A549 (cell line): ENCODE results near the gene PPP1R37. TPM values are rescaled to one million over a fixed set of nuclear protein-coding genes. Genes with fewer than 3 reads are reported as not detected.

ENCODE experiments used
- ATAC-seq, 2 experiments: fragments of 200-7000 bp in 1 of 2; fragments of >200 bp in 1 of 2; cut with Nextera tagmentation in 1 of 2; cut with Tn5 transposase in 1 of 2; 3 replicates each; pipeline versions ENCODE4 v1.8.0 to v1.9.1; 2018 to 2020; ENCODE audit warnings: mild to moderate bottlenecking in 1 of 2, moderate library complexity in 1 of 2
- CTCF ChIA-PET: fragments of 300-600 bp; sonication (Branson Sonifier 250); formaldehyde crosslinking; extraction: SDS; loops from one replicate; lab custom pipeline; 2021; ENCODE audit warnings: antibody characterized with exemption, inconsistent platforms; lab: Yijun Ruan, JAX
- POLR2A ChIA-PET: fragments of 350-600 bp; formaldehyde crosslinking; extraction: SDS; loops from one replicate; lab custom pipeline; 2021; ENCODE audit warnings: antibody characterized with exemption, inconsistent platforms; lab: Yijun Ruan, JAX
- DNase-seq, 2 experiments: peaks; one replicate each; pipeline versions ENCODE4 v3.0.0 to v3.0.0-alpha.2; 2011 to 2016; ENCODE audit warnings: low read depth in 1 of 2, low spot score in 1 of 2
- FAIRE-seq: peaks from 2 replicates; lab custom pipeline; 2011; peaks lifted over from hg19 to GRCh38; lab: Jason Lieb, UNC
- H3K27ac ChIP-seq, 2 experiments: fragments of >200 bp; sonication (Bioruptor Twin); formaldehyde crosslinking; 3 replicates each; pipeline ENCODE4 v1.5.1; 2016 to 2017
- H3K4me1 ChIP-seq: fragments of >200 bp; sonication (Bioruptor Twin); formaldehyde crosslinking; 3 replicates; pipeline ENCODE4 v1.6.1; 2016
- H3K4me2 ChIP-seq: fragments of >200 bp; sonication (Bioruptor Twin); formaldehyde crosslinking; 3 replicates; pipeline ENCODE4 v1.6.1; 2016
- H3K4me3 ChIP-seq: fragments of >200 bp; sonication (Bioruptor Twin); formaldehyde crosslinking; 3 replicates; pipeline ENCODE4 v1.5.1; 2016
- H3K9me3 ChIP-seq: fragments of >200 bp; sonication (Bioruptor Twin); formaldehyde crosslinking; 3 replicates; pipeline ENCODE4 v1.6.1; 2016
- BHLHE40 ChIP-seq: IDR thresholded peaks from 2 replicates; pipeline ENCODE4 v1.6.1; 2012; ENCODE audit warnings: low read depth, low read length, inconsistent platforms
- CBX2 ChIP-seq: fragments of 200-600 bp; sonication (generic); IDR thresholded peaks from 2 replicates; pipeline ENCODE4 v1.6.1; 2016; ENCODE audit warnings: low read depth, mild to moderate bottlenecking, borderline replicate concordance
- CBX8 ChIP-seq: fragments of 200-600 bp; sonication (generic); IDR thresholded peaks from 2 replicates; pipeline ENCODE4 v1.6.1; 2016
- CEBPB ChIP-seq, 2 experiments: fragments of >200 bp in 1 of 2; sonication (Bioruptor Twin) in 1 of 2; formaldehyde crosslinking in 1 of 2; IDR thresholded peaks; 2 replicates each; pipeline ENCODE4 v1.6.1; 2012 to 2016
- CHD2 ChIP-seq: fragments of 150-350 bp; IDR thresholded peaks from 2 replicates; pipeline ENCODE4 v1.6.1; 2014; ENCODE audit warnings: low read length; ENCODE audit not compliant: partially characterized antibody
- EHF ChIP-seq: fragments of 250-450 bp; sonication (Bioruptor Pico); IDR thresholded peaks from 2 replicates; pipeline ENCODE4 v1.5.0; 2020; ENCODE audit warnings: mild to moderate bottlenecking
- ESRRA ChIP-seq: fragments of 150-350 bp; IDR thresholded peaks from 2 replicates; pipeline ENCODE4 v1.6.1; 2014; ENCODE audit warnings: mild to moderate bottlenecking, low read length, borderline replicate concordance
- FOSL2 ChIP-seq, 2 experiments: fragments of 450-650 bp in 1 of 2; fragments of >200 bp in 1 of 2; sonication (Bioruptor Twin) in 1 of 2; formaldehyde crosslinking; IDR thresholded peaks; 2 replicates each; pipeline versions ENCODE4 v1.5.0 to v1.6.1; 2016 to 2020; ENCODE audit warnings: mild to moderate bottlenecking in 1 of 2, moderate library complexity in 1 of 2
- FOXS1 ChIP-seq: fragments of 250-450 bp; sonication (Bioruptor Pico); IDR thresholded peaks from 2 replicates; pipeline ENCODE4 v1.5.0; 2020; ENCODE audit warnings: mild to moderate bottlenecking, moderate library complexity
- HOXA7 ChIP-seq: fragments of 250-450 bp; sonication (Bioruptor Pico); IDR thresholded peaks from 2 replicates; pipeline ENCODE4 v1.5.0; 2020; ENCODE audit warnings: mild to moderate bottlenecking, moderate library complexity
- KDM1A ChIP-seq: fragments of 200-600 bp; sonication (generic); IDR thresholded peaks from 2 replicates; pipeline ENCODE4 v1.6.1; 2016; ENCODE audit warnings: low read depth, mild to moderate bottlenecking
- KDM5A ChIP-seq: fragments of 200-600 bp; sonication (generic); IDR thresholded peaks from 2 replicates; pipeline ENCODE4 v1.6.1; 2016; ENCODE audit warnings: antibody characterized with exemption, mild to moderate bottlenecking
- NFE2L2 ChIP-seq: fragments of 150-350 bp; conservative IDR thresholded peaks from 2 replicates; pipeline ENCODE4 v1.6.1; 2014; ENCODE audit warnings: low read length
- NPAS2 ChIP-seq: fragments of 250-450 bp; sonication (Bioruptor Pico); IDR thresholded peaks from 2 replicates; pipeline ENCODE4 v1.8.0; 2022; ENCODE audit warnings: mild to moderate bottlenecking, moderate library complexity, borderline replicate concordance
- NR3C1 ChIP-seq: fragments of >200 bp; sonication (Bioruptor Twin); formaldehyde crosslinking; IDR thresholded peaks from 3 replicates; pipeline ENCODE4 v1.6.1; 2017
- PHF8 ChIP-seq: fragments of 200-600 bp; sonication (generic); IDR thresholded peaks from 2 replicates; pipeline ENCODE4 v1.6.1; 2016; ENCODE audit warnings: low read depth, mild to moderate bottlenecking, antibody characterized with exemption, moderate library complexity, borderline replicate concordance
- RAD21 ChIP-seq, 2 experiments: fragments of >200 bp in 1 of 2; sonication (Bioruptor Twin) in 1 of 2; formaldehyde crosslinking in 1 of 2; IDR thresholded peaks in 1 of 2; conservative IDR thresholded peaks in 1 of 2; 2 replicates in 1 of 2; 3 replicates in 1 of 2; pipeline ENCODE4 v1.6.1; 2012 to 2018; ENCODE audit warnings: inconsistent platforms in 1 of 2
- RARB ChIP-seq: fragments of 250-450 bp; sonication (Bioruptor Pico); IDR thresholded peaks from 2 replicates; pipeline ENCODE4 v1.8.0; 2021; ENCODE audit warnings: mild to moderate bottlenecking, moderate library complexity
- RNF2 ChIP-seq: fragments of 200-600 bp; sonication (generic); IDR thresholded peaks from 2 replicates; pipeline ENCODE4 v1.6.1; 2016; ENCODE audit warnings: low read depth, mild to moderate bottlenecking, antibody characterized with exemption, moderate library complexity, borderline replicate concordance
- SMC3 ChIP-seq: fragments of >200 bp; sonication (Bioruptor Twin); formaldehyde crosslinking; IDR thresholded peaks from 3 replicates; pipeline ENCODE4 v1.6.1; 2018; ENCODE audit warnings: inconsistent platforms
- TP53 ChIP-seq: fragments of 250-450 bp; sonication (Bioruptor Pico); IDR thresholded peaks from 2 replicates; pipeline ENCODE4 v1.5.0; 2021; ENCODE audit warnings: mild to moderate bottlenecking, moderate library complexity
- ZC3H11A ChIP-seq: fragments of 450-650 bp; IDR thresholded peaks from 2 replicates; pipeline ENCODE4 v1.6.1; 2014; ENCODE audit warnings: antibody characterized with exemption, mild to moderate bottlenecking
- ZFP36 ChIP-seq: fragments of 450-650 bp; IDR thresholded peaks from 2 replicates; pipeline ENCODE4 v1.6.1; 2014; ENCODE audit warnings: borderline replicate concordance; ENCODE audit not compliant: partially characterized antibody
- ZNF302 ChIP-seq: fragments of 250-450 bp; sonication (Bioruptor Pico); IDR thresholded peaks from 2 replicates; pipeline ENCODE4 v1.9.0; 2021; ENCODE audit warnings: inconsistent platforms, mild to moderate bottlenecking, moderate library complexity
- WGBS: methylation state at CpG from one replicate; pipeline ENCODE4 v1.1.6; 2017; ENCODE audit errors: missing lambda C conversion rate; 5-methylcytosine and 5-hydroxymethylcytosine counted together
- polyA plus RNA-seq, 4 experiments: library from polyadenylated mRNA; depleted of rRNA in 3 of 4; stranded (reverse); fragments of >200 nt; fragmentation: RNase III in 1 of 4; extraction: RNeasy Plus Mini Kit Qiagen cat#74134 plus additional on column Dnase treatment in 1 of 4; gene quantifications; 2 replicates in 3 of 4; 3 replicates in 1 of 4; pipeline ENCODE4 v1.2.3, GENCODE V29; 2011 to 2017
- TF ChIP-seq, protein P1 (sequence below): fragments of 250-450 bp; sonication (Bioruptor Pico); IDR thresholded peaks from 2 replicates; pipeline ENCODE4 v1.5.0; 2021; ENCODE audit warnings: mild to moderate bottlenecking, moderate library complexity, borderline replicate concordance
- TF ChIP-seq, protein P2 (sequence below): fragments of 150-350 bp; IDR thresholded peaks from 2 replicates; pipeline ENCODE4 v1.6.1; 2014; ENCODE audit warnings: low read depth, mild to moderate bottlenecking, low read length
- TF ChIP-seq, protein P3 (sequence below): fragments of >200 bp; sonication (Bioruptor Twin); formaldehyde crosslinking; IDR thresholded peaks from 2 replicates; pipeline ENCODE4 v1.6.1; 2016
- TF ChIP-seq, protein P4 (sequence below): IDR thresholded peaks from 2 replicates; pipeline ENCODE4 v1.6.1; 2012
- TF ChIP-seq, protein P5 (sequence below): fragments of 450-650 bp; IDR thresholded peaks from 2 replicates; pipeline ENCODE4 v1.6.1; 2014; ENCODE audit warnings: antibody characterized with exemption
- TF ChIP-seq, protein P6 (sequence below): fragments of 200-600 bp; sonication (generic); IDR thresholded peaks from 2 replicates; pipeline ENCODE4 v1.6.1; 2016; ENCODE audit warnings: antibody characterized with exemption, mild to moderate bottlenecking, moderate library complexity

The PPP1R37 gene
- polyA plus RNA-seq, 2 of the 4 experiments (the other 2 are of a cell fraction), result 9.1 to 21.8 TPM

DNA sequence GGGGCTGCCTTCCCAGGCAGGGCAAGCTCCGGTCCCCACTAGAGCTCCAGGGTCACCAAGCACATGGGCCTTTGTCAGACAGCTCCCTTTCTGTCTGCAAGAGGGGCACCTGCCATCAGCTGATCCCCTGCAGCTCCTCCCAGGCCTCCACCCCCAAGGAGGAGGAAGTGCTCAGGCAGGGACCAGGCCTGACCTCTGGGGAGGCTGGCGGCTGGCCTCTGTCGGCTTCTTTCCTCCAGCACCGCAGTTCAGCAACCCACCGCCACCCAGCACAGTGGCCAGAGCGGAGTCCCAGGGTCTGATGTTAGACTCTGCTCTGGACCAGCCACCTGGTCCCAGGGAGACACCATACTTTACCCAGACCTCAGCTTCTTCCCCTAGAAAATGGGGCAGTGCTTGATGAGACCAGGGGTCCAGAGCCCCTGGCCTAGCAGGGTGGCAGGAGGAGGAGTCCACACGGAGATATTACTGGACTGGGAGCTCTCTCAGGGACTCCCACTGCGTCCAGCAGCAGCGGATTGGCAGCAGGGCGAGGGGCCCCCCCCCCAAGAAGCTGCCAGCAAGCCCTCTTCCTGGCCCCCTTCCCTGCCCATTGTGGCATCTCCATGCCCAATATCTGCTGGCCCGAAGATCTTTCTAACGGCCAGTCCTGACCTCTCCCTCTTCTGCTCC is 43.7 kb downstream of the PPP1R37 start:
- no peak for DNase-seq

DNA sequence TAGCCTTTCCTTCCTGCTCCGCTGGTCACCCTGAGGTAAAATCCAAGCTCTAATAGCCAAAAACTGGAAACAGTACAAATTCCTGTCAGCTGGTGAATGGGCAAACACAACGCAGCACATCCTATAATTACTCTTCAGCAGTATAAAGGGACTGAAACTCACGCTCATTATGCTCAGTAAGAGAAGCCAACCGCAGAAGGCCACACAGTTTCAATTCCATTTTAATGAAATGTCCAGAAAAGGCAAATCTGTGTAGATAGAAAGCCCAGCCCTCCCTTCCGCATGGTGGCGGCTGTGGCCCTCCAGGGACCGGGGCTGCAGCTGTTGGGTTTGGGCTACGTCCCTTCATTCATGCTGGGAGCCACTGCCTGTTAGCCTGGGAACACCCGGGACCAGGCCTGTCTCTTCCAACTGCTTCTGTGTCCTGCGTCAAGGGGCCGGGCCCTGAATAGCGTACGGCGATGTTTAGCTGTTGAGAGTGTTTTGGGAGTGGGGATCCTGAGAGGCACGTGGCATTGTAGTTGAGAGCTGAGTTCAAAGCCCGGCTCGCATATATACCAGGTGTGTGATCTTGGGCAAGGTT is 44.3 kb downstream of the PPP1R37 start:
- 90% methylated on average over 17 of the region's 17 CpGs for WGBS
- DNase-seq (no peak), FAIRE-seq (no peak), ATAC-seq (no peak)
- peak overlapping the region in 1 of 2 experiments; percentile 74; a peak in 1 of 6 replicates for H3K27ac ChIP-seq
- H3K9me3 ChIP-seq, result no peaks in the 10 kb centered on the region
- CTCF ChIA-PET, result interaction anchor here (0.6 to 6.0 kb wide), 6 partner anchors 7 to 536 kb away, joined by 3 to 51 read pairs (median 4); no protein-coding TSS in a partner anchor
- H3K4me1 ChIP-seq, result no peaks in the 10 kb centered on the region
- POLR2A ChIA-PET, result interaction anchor here (0.7 kb wide), 1 partner anchor 9 kb away, joined by 8 read pairs; no protein-coding TSS in a partner anchor
- H3K4me2 ChIP-seq, result no peak overlapping the region
- H3K4me3 ChIP-seq, result no peak overlapping the region
- TF ChIP-seq RARB (CRISPR knock-in tag), result no peak
- no peak for TF ChIP-seq SMC3
- TF ChIP-seq CHD2, result no peak
- no peak for TF ChIP-seq TP53
- TF ChIP-seq, protein P1, sequence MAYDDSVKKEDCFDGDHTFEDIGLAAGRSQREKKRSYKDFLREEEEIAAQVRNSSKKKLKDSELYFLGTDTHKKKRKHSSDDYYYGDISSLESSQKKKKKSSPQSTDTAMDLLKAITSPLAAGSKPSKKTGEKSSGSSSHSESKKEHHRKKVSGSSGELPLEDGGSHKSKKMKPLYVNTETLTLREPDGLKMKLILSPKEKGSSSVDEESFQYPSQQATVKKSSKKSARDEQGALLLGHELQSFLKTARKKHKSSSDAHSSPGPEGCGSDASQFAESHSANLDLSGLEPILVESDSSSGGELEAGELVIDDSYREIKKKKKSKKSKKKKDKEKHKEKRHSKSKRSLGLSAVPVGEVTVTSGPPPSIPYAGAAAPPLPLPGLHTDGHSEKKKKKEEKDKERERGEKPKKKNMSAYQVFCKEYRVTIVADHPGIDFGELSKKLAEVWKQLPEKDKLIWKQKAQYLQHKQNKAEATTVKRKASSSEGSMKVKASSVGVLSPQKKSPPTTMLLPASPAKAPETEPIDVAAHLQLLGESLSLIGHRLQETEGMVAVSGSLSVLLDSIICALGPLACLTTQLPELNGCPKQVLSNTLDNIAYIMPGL, result no peak
- TF ChIP-seq CEBPB (IDR thresholded peaks at IDR 0.05), result no peak
- no peak for TF ChIP-seq PHF8
- no peak for TF ChIP-seq FOSL2 (IDR thresholded peaks at IDR 0.05)
- TF ChIP-seq FOSL2 (CRISPR knock-in tag; IDR thresholded peaks at IDR 0.05), result no peak
- TF ChIP-seq NPAS2 (CRISPR knock-in tag), result no peak
- TF ChIP-seq KDM5A, result no peak
- no peak for TF ChIP-seq BHLHE40
- TF ChIP-seq FOXS1 (CRISPR knock-in tag), result no peak
- TF ChIP-seq ZNF302 (CRISPR knock-in tag), result no peak
- TF ChIP-seq, protein P2, sequence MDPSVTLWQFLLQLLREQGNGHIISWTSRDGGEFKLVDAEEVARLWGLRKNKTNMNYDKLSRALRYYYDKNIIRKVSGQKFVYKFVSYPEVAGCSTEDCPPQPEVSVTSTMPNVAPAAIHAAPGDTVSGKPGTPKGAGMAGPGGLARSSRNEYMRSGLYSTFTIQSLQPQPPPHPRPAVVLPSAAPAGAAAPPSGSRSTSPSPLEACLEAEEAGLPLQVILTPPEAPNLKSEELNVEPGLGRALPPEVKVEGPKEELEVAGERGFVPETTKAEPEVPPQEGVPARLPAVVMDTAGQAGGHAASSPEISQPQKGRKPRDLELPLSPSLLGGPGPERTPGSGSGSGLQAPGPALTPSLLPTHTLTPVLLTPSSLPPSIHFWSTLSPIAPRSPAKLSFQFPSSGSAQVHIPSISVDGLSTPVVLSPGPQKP, result no peak
- TF ChIP-seq, protein P3, sequence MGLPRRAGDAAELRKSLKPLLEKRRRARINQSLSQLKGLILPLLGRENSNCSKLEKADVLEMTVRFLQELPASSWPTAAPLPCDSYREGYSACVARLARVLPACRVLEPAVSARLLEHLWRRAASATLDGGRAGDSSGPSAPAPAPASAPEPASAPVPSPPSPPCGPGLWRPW, result no peak
- TF ChIP-seq RAD21 (conservative IDR thresholded peaks at IDR 0.05 in 1 of 2, IDR thresholded peaks at IDR 0.05 in 1 of 2), result no peak

More for the DNA sequence above, 43.7 kb downstream of the PPP1R37 start:
- H3K9me3 ChIP-seq, result no peaks in the 10 kb centered on the region
- no peak overlapping the region for H3K4me2 ChIP-seq
- no peaks in the 10 kb centered on the region for H3K4me1 ChIP-seq
- peak overlapping the region; percentile 29 to 74; a peak in 3 of 6 replicates for H3K27ac ChIP-seq
- 87% methylated on average over 10 of the region's 12 CpGs for WGBS
- FAIRE-seq (no peak), ATAC-seq (no peak)
- CTCF ChIA-PET, result interaction anchor here (0.6 to 6.0 kb wide), 11 partner anchors 8 to 535 kb away, joined by 3 to 51 read pairs (median 5); partner anchors contain the start of gene PPP1R37
- no peak overlapping the region for H3K4me3 ChIP-seq
- TF ChIP-seq FOXS1 (CRISPR knock-in tag) (no peak), CBX2 (no peak), KDM1A (no peak), RNF2 (no peak), ZC3H11A (no peak), NFE2L2 (no peak), ESRRA (no peak), BHLHE40 (no peak), ZFP36 (no peak), RAD21 (conservative IDR thresholded peaks at IDR 0.05 in 1 of 2, IDR thresholded peaks at IDR 0.05 in 1 of 2) (no peak), EHF (no peak), NR3C1 (no peak), CEBPB (IDR thresholded peaks at IDR 0.05) (no peak), CBX8 (no peak), HOXA7 (CRISPR knock-in tag) (no peak)
- TF ChIP-seq, protein P4, sequence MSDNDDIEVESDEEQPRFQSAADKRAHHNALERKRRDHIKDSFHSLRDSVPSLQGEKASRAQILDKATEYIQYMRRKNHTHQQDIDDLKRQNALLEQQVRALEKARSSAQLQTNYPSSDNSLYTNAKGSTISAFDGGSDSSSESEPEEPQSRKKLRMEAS, result no peak
- TF ChIP-seq, protein P5, sequence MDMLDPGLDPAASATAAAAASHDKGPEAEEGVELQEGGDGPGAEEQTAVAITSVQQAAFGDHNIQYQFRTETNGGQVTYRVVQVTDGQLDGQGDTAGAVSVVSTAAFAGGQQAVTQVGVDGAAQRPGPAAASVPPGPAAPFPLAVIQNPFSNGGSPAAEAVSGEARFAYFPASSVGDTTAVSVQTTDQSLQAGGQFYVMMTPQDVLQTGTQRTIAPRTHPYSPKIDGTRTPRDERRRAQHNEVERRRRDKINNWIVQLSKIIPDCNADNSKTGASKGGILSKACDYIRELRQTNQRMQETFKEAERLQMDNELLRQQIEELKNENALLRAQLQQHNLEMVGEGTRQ, result no peak
- TF ChIP-seq, protein P6, sequence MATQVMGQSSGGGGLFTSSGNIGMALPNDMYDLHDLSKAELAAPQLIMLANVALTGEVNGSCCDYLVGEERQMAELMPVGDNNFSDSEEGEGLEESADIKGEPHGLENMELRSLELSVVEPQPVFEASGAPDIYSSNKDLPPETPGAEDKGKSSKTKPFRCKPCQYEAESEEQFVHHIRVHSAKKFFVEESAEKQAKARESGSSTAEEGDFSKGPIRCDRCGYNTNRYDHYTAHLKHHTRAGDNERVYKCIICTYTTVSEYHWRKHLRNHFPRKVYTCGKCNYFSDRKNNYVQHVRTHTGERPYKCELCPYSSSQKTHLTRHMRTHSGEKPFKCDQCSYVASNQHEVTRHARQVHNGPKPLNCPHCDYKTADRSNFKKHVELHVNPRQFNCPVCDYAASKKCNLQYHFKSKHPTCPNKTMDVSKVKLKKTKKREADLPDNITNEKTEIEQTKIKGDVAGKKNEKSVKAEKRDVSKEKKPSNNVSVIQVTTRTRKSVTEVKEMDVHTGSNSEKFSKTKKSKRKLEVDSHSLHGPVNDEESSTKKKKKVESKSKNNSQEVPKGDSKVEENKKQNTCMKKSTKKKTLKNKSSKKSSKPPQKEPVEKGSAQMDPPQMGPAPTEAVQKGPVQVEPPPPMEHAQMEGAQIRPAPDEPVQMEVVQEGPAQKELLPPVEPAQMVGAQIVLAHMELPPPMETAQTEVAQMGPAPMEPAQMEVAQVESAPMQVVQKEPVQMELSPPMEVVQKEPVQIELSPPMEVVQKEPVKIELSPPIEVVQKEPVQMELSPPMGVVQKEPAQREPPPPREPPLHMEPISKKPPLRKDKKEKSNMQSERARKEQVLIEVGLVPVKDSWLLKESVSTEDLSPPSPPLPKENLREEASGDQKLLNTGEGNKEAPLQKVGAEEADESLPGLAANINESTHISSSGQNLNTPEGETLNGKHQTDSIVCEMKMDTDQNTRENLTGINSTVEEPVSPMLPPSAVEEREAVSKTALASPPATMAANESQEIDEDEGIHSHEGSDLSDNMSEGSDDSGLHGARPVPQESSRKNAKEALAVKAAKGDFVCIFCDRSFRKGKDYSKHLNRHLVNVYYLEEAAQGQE, result no peak
- POLR2A ChIA-PET, result no interaction called here
